DND-41 (cell line): ENCODE measurements around the gene FAM3B.

ENCODE experiments used
- ATAC-seq: fragments of 200-7000 bp; cut with Tn5 transposase; 3 replicates; pipeline ENCODE4 v1.9.1; 2021; ENCODE audit warnings: low read depth; ENCODE audit not compliant: insufficient read depth
- DNase-seq: peaks from one replicate; pipeline ENCODE4 v3.0.0-alpha.2; 2020
- H2AFZ ChIP-seq: 2 replicates; pipeline ENCODE4 v1.6.0; 2012; ENCODE audit warnings: low read depth, low read length
- H3K27ac ChIP-seq: 2 replicates; pipeline ENCODE4 v1.5.1; 2012; ENCODE audit warnings: low read length, inconsistent platforms
- H3K27me3 ChIP-seq: fragments of 200-600 bp; sonication (generic); 2 replicates; pipeline ENCODE4 v1.6.0; 2012; ENCODE audit warnings: low read length, mild to moderate bottlenecking, inconsistent platforms; ENCODE audit not compliant: insufficient read depth, poor library complexity
- H3K36me3 ChIP-seq: 2 replicates; pipeline ENCODE4 v1.5.1; 2012; ENCODE audit warnings: low read length, inconsistent platforms; ENCODE audit not compliant: insufficient read depth
- H3K4me1 ChIP-seq: 2 replicates; pipeline ENCODE4 v1.5.1; 2012; ENCODE audit warnings: mild to moderate bottlenecking, low read length; ENCODE audit not compliant: insufficient read depth
- H3K4me2 ChIP-seq: 2 replicates; pipeline ENCODE4 v1.6.0; 2012; ENCODE audit warnings: mild to moderate bottlenecking, moderate library complexity, low read length, inconsistent platforms; ENCODE audit not compliant: insufficient read depth
- H3K4me3 ChIP-seq, 2 experiments: fragments of 200-600 bp in 1 of 2; shearing (Covaris generic) in 1 of 2; 2 replicates each; pipeline ENCODE4 v1.5.1; 2012 to 2016; ENCODE audit warnings: inconsistent platforms in 2 of 2, low read length in 2 of 2, mild to moderate bottlenecking in 2 of 2, low read depth in 1 of 2, moderate library complexity in 1 of 2
- H3K79me2 ChIP-seq: 2 replicates; pipeline ENCODE4 v1.6.0; 2012; ENCODE audit warnings: low read length, inconsistent platforms; ENCODE audit not compliant: insufficient read depth
- H3K9ac ChIP-seq: 2 replicates; pipeline ENCODE4 v1.6.0; 2012; ENCODE audit warnings: low read depth, mild to moderate bottlenecking, inconsistent platforms, low read length, moderate library complexity
- H3K9me3 ChIP-seq: 2 replicates; pipeline ENCODE4 v1.5.1; 2012; ENCODE audit warnings: low read length, moderate library complexity, mild to moderate bottlenecking, inconsistent platforms; ENCODE audit not compliant: insufficient read depth, severe bottlenecking
- H4K20me1 ChIP-seq: 2 replicates; pipeline ENCODE4 v1.6.0; 2012; ENCODE audit warnings: low read length; ENCODE audit not compliant: insufficient read depth
- CTCF ChIP-seq: IDR thresholded peaks from 2 replicates; pipeline ENCODE4 v1.5.1; 2012; ENCODE audit warnings: borderline replicate concordance, low read length, moderate library complexity, mild to moderate bottlenecking; ENCODE audit not compliant: poor library complexity, severe bottlenecking; ENCODE audit errors: extremely low read depth
- EZH2 ChIP-seq: IDR thresholded peaks from 3 replicates; pipeline ENCODE4 v1.6.1; 2012; ENCODE audit warnings: borderline replicate concordance, low read depth, mild to moderate bottlenecking, moderate library complexity, low read length, inconsistent platforms; ENCODE audit not compliant: severe bottlenecking

FAM3B gene

GRCh38 chr21:41319273-41319672 lies 2.7 kb downstream of the FAM3B start:
- DNase-seq (no peak), ATAC-seq (no peak)
- H3K4me3 ChIP-seq: no peak overlapping the region
- H3K27ac ChIP-seq: no peak overlapping the region
- H3K4me2 ChIP-seq: no peak overlapping the region
- H4K20me1 ChIP-seq: no peaks in the 10 kb centered on the region
- no peaks in the 10 kb centered on the region for H3K27me3 ChIP-seq
- peaks cover 26% of the 10 kb centered on the region for H3K4me1 ChIP-seq
- TF ChIP-seq EZH2: no peak
- no peak for TF ChIP-seq CTCF
- H2AFZ ChIP-seq: no peak overlapping the region
- H3K9me3 ChIP-seq: peaks cover 4% of the 10 kb centered on the region
- H3K36me3 ChIP-seq: no peaks in the 10 kb centered on the region
- no peak overlapping the region for H3K9ac ChIP-seq
- no peaks in the 10 kb centered on the region for H3K79me2 ChIP-seq

- Histone ChIP-seq H3K9me3 (peaks cover 4% of the 10 kb centered on the region), H3K36me3 (no peaks in the 10 kb centered on the region), H3K4me3 (no peak overlapping the region), H3K27ac (peak overlapping the region; percentile 76), H3K79me2 (no peaks in the 10 kb centered on the region), H3K4me2 (no peak overlapping the region), H3K4me1 (peaks cover 26% of the 10 kb centered on the region), H2AFZ (no peak overlapping the region), H3K9ac (no peak overlapping the region; the same call in 1 of the 2 replicates), H4K20me1 (no peaks in the 10 kb centered on the region), H3K27me3 (no peaks in the 10 kb centered on the region)
- ATAC-seq (peak; percentile 89), DNase-seq (peak; percentile 70)
- TF ChIP-seq CTCF (no peak), EZH2 (no peak)
Measured at GRCh38 chr21:41321211-41321907, 4.8 kb downstream of the FAM3B start.

GRCh38 chr21:41321908-41322495 lies 5.4 kb downstream of the FAM3B start:
- ATAC-seq: no peak
- TF ChIP-seq CTCF: no peak
- no peak for TF ChIP-seq EZH2
- H3K4me3 ChIP-seq: no peak overlapping the region
- no peak overlapping the region for H2AFZ ChIP-seq
- no peak overlapping the region; the same call in 1 of the 2 replicates for H3K9ac ChIP-seq
- H3K79me2 ChIP-seq: no peaks in the 10 kb centered on the region
- no peaks in the 10 kb centered on the region for H3K27me3 ChIP-seq
- no peaks in the 10 kb centered on the region for H4K20me1 ChIP-seq
- peak overlapping the region; percentile 76 for H3K27ac ChIP-seq
- no peak overlapping the region for H3K4me2 ChIP-seq
- peaks cover 26% of the 10 kb centered on the region for H3K4me1 ChIP-seq
- H3K9me3 ChIP-seq: peaks cover 4% of the 10 kb centered on the region
- H3K36me3 ChIP-seq: no peaks in the 10 kb centered on the region
- DNase-seq: no peak
